ENCODE data around the gene DSE. TPM values are rescaled to one million over a fixed set of nuclear protein-coding genes. Genes with fewer than 3 reads are reported as not detected.

Gene DSE
- polyA plus RNA-seq, 1 donor from 2014 or later, result 15.0 TPM

DNA sequence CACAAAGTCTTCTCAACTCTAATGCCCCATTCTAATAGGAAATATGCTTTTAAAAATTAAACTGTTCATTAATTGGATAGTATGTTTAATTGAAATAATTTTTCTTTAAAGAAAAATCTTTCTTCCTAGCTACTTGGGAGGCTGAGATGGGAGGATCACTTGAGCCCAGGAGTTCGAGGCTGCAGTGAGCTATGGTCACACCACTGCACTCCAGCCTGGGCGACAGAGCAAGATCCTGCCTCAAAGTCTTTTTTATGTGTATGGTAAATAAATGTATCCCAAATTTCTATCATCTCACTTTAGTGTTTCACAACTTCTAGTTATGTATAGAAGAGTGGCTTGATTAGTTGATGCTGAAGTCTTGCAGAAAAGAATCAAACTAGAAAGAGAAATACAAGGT is 4.5 kb downstream of the DSE start:
- no peak for TF ChIP-seq MXI1 (conservative IDR thresholded peaks at IDR 0.05; ENCODE audit: poor library complexity, severe bottlenecking)
- no peak for TF ChIP-seq EP300 (conservative IDR thresholded peaks at IDR 0.05; ENCODE audit: poor library complexity, severe bottlenecking)
- TF ChIP-seq EZH2 (IDR thresholded peaks at IDR 0.05; ENCODE audit: borderline replicate concordance, insufficient read depth, low read length, poor library complexity, severe bottlenecking), result no peak
- no peak for TF ChIP-seq POLR2AphosphoS5 (IDR thresholded peaks at IDR 0.05)
- TF ChIP-seq SMC3 (conservative IDR thresholded peaks at IDR 0.05; ENCODE audit: poor library complexity), result no peak
- TF ChIP-seq REST (IDR thresholded peaks at IDR 0.05; ENCODE audit: borderline replicate concordance), result no peak
- no peak for TF ChIP-seq TAF1 (IDR thresholded peaks at IDR 0.05; ENCODE audit: low read depth)
- no peaks in the 10 kb centered on the region for H3K9me2 ChIP-seq (ENCODE audit: insufficient read depth, low read length)
- no peak overlapping the region for H3K4me3 ChIP-seq (ENCODE audit: low read length)
- no peaks in the 10 kb centered on the region for H3K36me3 ChIP-seq (ENCODE audit: insufficient read depth, low read length)
- no peak overlapping the region for H3K9ac ChIP-seq (ENCODE audit: low read length)
- no peaks in the 10 kb centered on the region for H3F3A ChIP-seq (ENCODE audit: insufficient read depth, low read length, poor library complexity, severe bottlenecking)
- peaks cover 23% of the 10 kb centered on the region for H3K27me3 ChIP-seq (ENCODE audit: insufficient read depth, low read depth, low read length)
- no peak overlapping the region for H2AFZ ChIP-seq (ENCODE audit: low read depth, low read length)
- H3K4me2 ChIP-seq (ENCODE audit: low read length), result no peak overlapping the region
- no peaks in the 10 kb centered on the region for H3K79me2 ChIP-seq (replicated peaks; ENCODE audit: insufficient read depth, low read length)
- no peaks in the 10 kb centered on the region for H4K20me1 ChIP-seq (ENCODE audit: insufficient read depth)
- no peaks in the 10 kb centered on the region for H3K9me3 ChIP-seq (ENCODE audit: low read length)
- H3K27ac ChIP-seq (ENCODE audit: low read length), result no peak overlapping the region

- Histone ChIP-seq H3K79me2 (replicated peaks; ENCODE audit: insufficient read depth, low read length) (no peaks in the 10 kb centered on the region), H4K20me1 (ENCODE audit: insufficient read depth) (no peaks in the 10 kb centered on the region), H3K4me2 (ENCODE audit: low read length) (no peak overlapping the region), H3K9me3 (ENCODE audit: low read length) (no peaks in the 10 kb centered on the region), H3K9ac (ENCODE audit: low read length) (no peak overlapping the region), H3K36me3 (ENCODE audit: insufficient read depth, low read length) (no peaks in the 10 kb centered on the region), H3K9me2 (ENCODE audit: insufficient read depth, low read length) (no peaks in the 10 kb centered on the region), H3K27ac (ENCODE audit: low read length) (no peak overlapping the region), H3K4me3 (ENCODE audit: low read length) (no peak overlapping the region), H3K27me3 (ENCODE audit: insufficient read depth, low read depth, low read length) (peaks cover 15% of the 10 kb centered on the region), H3F3A (ENCODE audit: insufficient read depth, low read length, poor library complexity, severe bottlenecking) (no peaks in the 10 kb centered on the region), H2AFZ (ENCODE audit: low read depth, low read length) (no peak overlapping the region)
- TF ChIP-seq CTCF (IDR thresholded peaks at IDR 0.05; ENCODE audit: poor library complexity, severe bottlenecking) (no peak), RAD21 (conservative IDR thresholded peaks at IDR 0.05) (no peak), EP300 (conservative IDR thresholded peaks at IDR 0.05; ENCODE audit: poor library complexity, severe bottlenecking) (no peak), TAF1 (IDR thresholded peaks at IDR 0.05; ENCODE audit: low read depth) (no peak), MXI1 (conservative IDR thresholded peaks at IDR 0.05; ENCODE audit: poor library complexity, severe bottlenecking) (no peak), SMC3 (conservative IDR thresholded peaks at IDR 0.05; ENCODE audit: poor library complexity) (no peak), POLR2AphosphoS5 (IDR thresholded peaks at IDR 0.05) (no peak), REST (IDR thresholded peaks at IDR 0.05; ENCODE audit: borderline replicate concordance) (no peak), EZH2 (IDR thresholded peaks at IDR 0.05; ENCODE audit: borderline replicate concordance, insufficient read depth, low read length, poor library complexity, severe bottlenecking) (no peak)
Observed at GRCh38 chr6:116376149-116376548, 5.4 kb downstream of the DSE start.

Data from neural cell (in vitro differentiated cells).